ENCODE data around the gene ORM2.

GRCh38 chr9:114349713-114350480 is 20.2 kb downstream of the ORM2 start:
- no peak for TF ChIP-seq POLR2A (IDR thresholded peaks at IDR 0.05; ENCODE audit: extremely low read depth, insufficient read length)
- no peak for TF ChIP-seq CTCF (IDR thresholded peaks at IDR 0.05; ENCODE audit: low read depth, low read length)

All from NB4 (cell line).